Measurements from ENCODE around the gene CNNM1.

DNA sequence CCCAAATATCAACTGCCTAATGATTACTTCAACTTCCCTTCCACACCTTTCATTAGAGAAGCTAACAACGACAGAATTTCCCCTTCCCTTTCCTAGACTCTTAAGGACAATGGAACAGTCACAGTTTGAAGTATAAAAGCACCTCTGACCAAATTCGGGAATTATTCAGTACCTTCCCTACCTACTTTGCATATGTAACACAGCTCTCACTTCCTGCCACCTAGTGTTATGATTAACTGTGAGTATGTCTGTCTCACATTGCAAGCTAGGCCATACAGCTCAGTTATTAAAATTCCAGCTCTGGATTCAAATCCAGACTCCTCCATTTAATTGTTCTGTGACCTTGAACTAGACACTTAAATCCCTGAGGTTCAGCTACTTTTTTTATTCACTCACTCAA lies 48.7 kb upstream of the CNNM1 start:
- no peak for TF ChIP-seq GATA3 (IDR thresholded peaks at IDR 0.05; ENCODE audit: low read depth, low read length)
- TF ChIP-seq GATA2 (IDR thresholded peaks at IDR 0.05; ENCODE audit: low read depth, low read length), result no peak
